NT2/D1 (cell line): Measurements from ENCODE around the gene DDX6.
"Not testable (repeated sequence)": the region's sequence is repeated elsewhere in the genome, so short reads cannot be mapped to it uniquely, and the experiment has no call there.

Experiments used
- DNase-seq: peaks from one replicate; pipeline ENCODE4 v3.0.0-alpha.2; 2011; ENCODE audit warnings: low read depth, low spot score
- H3K27me3 ChIP-seq: 2 replicates; pipeline ENCODE4 v1.6.0; 2011; ENCODE audit warnings: mild to moderate bottlenecking; ENCODE audit not compliant: insufficient read length, insufficient read depth
- H3K36me3 ChIP-seq: 2 replicates; pipeline ENCODE4 v1.6.1; 2011; ENCODE audit warnings: mild to moderate bottlenecking, low read length, mixed read lengths; ENCODE audit not compliant: insufficient read depth, insufficient read length
- H3K4me1 ChIP-seq: 2 replicates; pipeline ENCODE4 v1.5.1; 2011; ENCODE audit not compliant: insufficient read depth, insufficient read length
- H3K4me3 ChIP-seq: 2 replicates; pipeline ENCODE4 v1.5.1; 2011; ENCODE audit warnings: low read depth; ENCODE audit not compliant: insufficient read length
- H3K9ac ChIP-seq: 2 replicates; pipeline ENCODE4 v1.6.0; 2011; ENCODE audit warnings: low read depth; ENCODE audit not compliant: insufficient read length
- H3K9me3 ChIP-seq: 2 replicates; pipeline ENCODE4 v1.5.1; 2011; ENCODE audit warnings: mild to moderate bottlenecking, low read length; ENCODE audit not compliant: insufficient read depth
- SUZ12 ChIP-seq: IDR thresholded peaks from 2 replicates; pipeline ENCODE4 v1.6.1; 2011; ENCODE audit not compliant: insufficient read length, insufficient read depth; ENCODE audit errors: extremely low read depth
- YY1 ChIP-seq: IDR thresholded peaks from 2 replicates; pipeline ENCODE4 v1.6.1; 2011; ENCODE audit not compliant: insufficient read length, insufficient read depth
- ZNF274 ChIP-seq: IDR thresholded peaks from 2 replicates; pipeline ENCODE4 v1.6.1; 2011; ENCODE audit warnings: mild to moderate bottlenecking, low read depth, low read length

Gene DDX6

GRCh38 chr11:118771547-118772288, 19.2 kb downstream of the DDX6 start:
- peaks cover 64% of the 10 kb centered on the region for H3K36me3 ChIP-seq
- TF ChIP-seq ZNF274 (no peak), YY1 (no peak), SUZ12 (no peak)

GRCh38 chr11:118768690-118769089, 22.3 kb downstream of the DDX6 start:
- Histone ChIP-seq H3K4me1 (no peaks in the 10 kb centered on the region), H3K9ac (no peak overlapping the region), H3K27me3 (no peaks in the 10 kb centered on the region), H3K4me3 (no peak overlapping the region), H3K36me3 (peaks cover 60% of the 10 kb centered on the region), H3K9me3 (no peaks in the 10 kb centered on the region)
- DNase-seq = no peak
- TF ChIP-seq YY1 = no peak
- TF ChIP-seq ZNF274 = no peak
- no peak for TF ChIP-seq SUZ12

More at GRCh38 chr11:118771547-118772288, 19.2 kb downstream of the DDX6 start:
- Histone ChIP-seq H3K9ac (no peak overlapping the region), H3K4me1 (no peaks in the 10 kb centered on the region), H3K4me3 (no peak overlapping the region), H3K27me3 (no peaks in the 10 kb centered on the region), H3K9me3 (no peaks in the 10 kb centered on the region)
- no peak for DNase-seq

GRCh38 chr11:118766035-118766434, 24.9 kb downstream of the DDX6 start:
- no peak for TF ChIP-seq YY1
- TF ChIP-seq SUZ12 = no peak
- no peak for TF ChIP-seq ZNF274
- Histone ChIP-seq H3K27me3 (no peaks in the 10 kb centered on the region), H3K4me3 (no peak overlapping the region), H3K36me3 (peaks cover 61% of the 10 kb centered on the region), H3K9ac (no peak overlapping the region), H3K4me1 (no peaks in the 10 kb centered on the region), H3K9me3 (no peaks in the 10 kb centered on the region)
- DNase-seq = no peak

- H3K4me1 ChIP-seq, DNase-seq, H3K9me3 ChIP-seq, H3K27me3 ChIP-seq, H3K4me3 ChIP-seq, H3K9ac ChIP-seq: not testable (repeated sequence)
- H3K36me3 ChIP-seq = peaks cover 63% of the 10 kb centered on the region
Observed at GRCh38 chr11:118765095-118765691, 25.8 kb downstream of the DDX6 start.

- H3K36me3 ChIP-seq = peaks cover 73% of the 10 kb centered on the region
- no peaks in the 10 kb centered on the region for H3K9me3 ChIP-seq
- no peaks in the 10 kb centered on the region for H3K4me1 ChIP-seq
- H3K9ac ChIP-seq = no peak overlapping the region
- no peak for DNase-seq
- no peak overlapping the region for H3K4me3 ChIP-seq
- TF ChIP-seq ZNF274 (no peak), YY1 (no peak), SUZ12 (no peak)
- no peaks in the 10 kb centered on the region for H3K27me3 ChIP-seq
Observed at GRCh38 chr11:118763041-118763440, 27.9 kb downstream of the DDX6 start.

GRCh38 chr11:118761981-118762380, 29.0 kb downstream of the DDX6 start:
- not testable (repeated sequence) for H3K9me3 ChIP-seq, H3K27me3 ChIP-seq, H3K4me1 ChIP-seq, DNase-seq, H3K9ac ChIP-seq, H3K4me3 ChIP-seq
- H3K36me3 ChIP-seq = peaks cover 75% of the 10 kb centered on the region

GRCh38 chr11:118757876-118758399, 33.0 kb downstream of the DDX6 start:
- Histone ChIP-seq H3K27me3 (no peaks in the 10 kb centered on the region), H3K4me1 (no peaks in the 10 kb centered on the region), H3K9ac (no peak overlapping the region), H3K36me3 (peaks cover 75% of the 10 kb centered on the region), H3K4me3 (no peak overlapping the region), H3K9me3 (no peaks in the 10 kb centered on the region)
- no peak for DNase-seq
- TF ChIP-seq YY1 = no peak
- TF ChIP-seq ZNF274 = no peak
- TF ChIP-seq SUZ12 = no peak

GRCh38 chr11:118752654-118753053, 38.3 kb downstream of the DDX6 start:
- Histone ChIP-seq H3K4me3 (no peak overlapping the region), H3K9me3 (no peaks in the 10 kb centered on the region), H3K27me3 (no peaks in the 10 kb centered on the region), H3K4me1 (no peaks in the 10 kb centered on the region), H3K36me3 (peaks cover 66% of the 10 kb centered on the region), H3K9ac (no peak overlapping the region)
- DNase-seq = no peak
- TF ChIP-seq YY1 (no peak), ZNF274 (no peak), SUZ12 (no peak)
